ENCODE data around the gene UBE2E1.
"Not testable (repeated sequence)": the region's sequence is repeated elsewhere in the genome, so short reads cannot be mapped to it uniquely, and the experiment has no call there.

The UBE2E1 gene

GRCh38 chr3:23874359-23875112 is 68.8 kb downstream of the UBE2E1 start:
- DNase-seq (ENCODE audit: low read depth): no peak
- no peak for TF ChIP-seq CTCF (IDR thresholded peaks at IDR 0.05; ENCODE audit: control insufficient read depth, insufficient read depth, low read depth, low read length, missing control alignments)
- no peak overlapping the region for H3K4me3 ChIP-seq (ENCODE audit: control insufficient read depth, low read depth, low read length)

GRCh38 chr3:23875113-23875725 is 69.5 kb downstream of the UBE2E1 start:
- DNase-seq (ENCODE audit: low read depth): no peak
- no peak for TF ChIP-seq CTCF (IDR thresholded peaks at IDR 0.05; ENCODE audit: control insufficient read depth, insufficient read depth, low read depth, low read length, missing control alignments)
- H3K4me3 ChIP-seq (ENCODE audit: control insufficient read depth, low read depth, low read length): no peak overlapping the region

- DNase-seq (ENCODE audit: low read depth): no peak
- TF ChIP-seq CTCF (IDR thresholded peaks at IDR 0.05; ENCODE audit: control insufficient read depth, insufficient read depth, low read depth, low read length, missing control alignments): no peak
- no peak overlapping the region for H3K4me3 ChIP-seq (ENCODE audit: control insufficient read depth, low read depth, low read length)
Measured at GRCh38 chr3:23876923-23877322, 71.2 kb downstream of the UBE2E1 start.

GRCh38 chr3:23877329-23877980 is 71.7 kb downstream of the UBE2E1 start:
- peak; percentile 79 for DNase-seq (ENCODE audit: low read depth)
- no peak overlapping the region for H3K4me3 ChIP-seq (ENCODE audit: control insufficient read depth, low read depth, low read length)
- no peak for TF ChIP-seq CTCF (IDR thresholded peaks at IDR 0.05; ENCODE audit: control insufficient read depth, insufficient read depth, low read depth, low read length, missing control alignments)

- H3K4me3 ChIP-seq (ENCODE audit: control insufficient read depth, low read depth, low read length): no peak overlapping the region
- no peak for DNase-seq (ENCODE audit: low read depth)
- TF ChIP-seq CTCF (IDR thresholded peaks at IDR 0.05; ENCODE audit: control insufficient read depth, insufficient read depth, low read depth, low read length, missing control alignments): no peak
Measured at GRCh38 chr3:23879485-23879884, 73.7 kb downstream of the UBE2E1 start.

GRCh38 chr3:23880703-23881339 is 75.1 kb downstream of the UBE2E1 start:
- TF ChIP-seq CTCF (IDR thresholded peaks at IDR 0.05; ENCODE audit: control insufficient read depth, insufficient read depth, low read depth, low read length, missing control alignments): no peak
- DNase-seq (ENCODE audit: low read depth): no peak
- no peak overlapping the region for H3K4me3 ChIP-seq (ENCODE audit: control insufficient read depth, low read depth, low read length)

- DNase-seq (ENCODE audit: low read depth); H3K4me3 ChIP-seq (ENCODE audit: control insufficient read depth, low read depth, low read length): not testable (repeated sequence)
Measured at GRCh38 chr3:23881993-23882392, 76.2 kb downstream of the UBE2E1 start.
